HG02885 (cell line): Measurements from ENCODE around the gene SPINDOC.
"Not testable (repeated sequence)": the region's sequence is repeated elsewhere in the genome, so short reads cannot be mapped to it uniquely, and the experiment has no call there.

Experiments
- ATAC-seq: cut with Tn5 transposase; IDR thresholded peaks from one replicate; pipeline ENCODE4 v1.9.1; 2021; ENCODE audit warnings: mild to moderate bottlenecking; ENCODE audit not compliant: unreplicated experiment, poor library complexity

SPINDOC gene, protein sequence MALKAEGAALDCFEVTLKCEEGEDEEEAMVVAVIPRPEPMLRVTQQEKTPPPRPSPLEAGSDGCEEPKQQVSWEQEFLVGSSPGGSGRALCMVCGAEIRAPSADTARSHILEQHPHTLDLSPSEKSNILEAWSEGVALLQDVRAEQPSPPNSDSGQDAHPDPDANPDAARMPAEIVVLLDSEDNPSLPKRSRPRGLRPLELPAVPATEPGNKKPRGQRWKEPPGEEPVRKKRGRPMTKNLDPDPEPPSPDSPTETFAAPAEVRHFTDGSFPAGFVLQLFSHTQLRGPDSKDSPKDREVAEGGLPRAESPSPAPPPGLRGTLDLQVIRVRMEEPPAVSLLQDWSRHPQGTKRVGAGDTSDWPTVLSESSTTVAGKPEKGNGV

DNA sequence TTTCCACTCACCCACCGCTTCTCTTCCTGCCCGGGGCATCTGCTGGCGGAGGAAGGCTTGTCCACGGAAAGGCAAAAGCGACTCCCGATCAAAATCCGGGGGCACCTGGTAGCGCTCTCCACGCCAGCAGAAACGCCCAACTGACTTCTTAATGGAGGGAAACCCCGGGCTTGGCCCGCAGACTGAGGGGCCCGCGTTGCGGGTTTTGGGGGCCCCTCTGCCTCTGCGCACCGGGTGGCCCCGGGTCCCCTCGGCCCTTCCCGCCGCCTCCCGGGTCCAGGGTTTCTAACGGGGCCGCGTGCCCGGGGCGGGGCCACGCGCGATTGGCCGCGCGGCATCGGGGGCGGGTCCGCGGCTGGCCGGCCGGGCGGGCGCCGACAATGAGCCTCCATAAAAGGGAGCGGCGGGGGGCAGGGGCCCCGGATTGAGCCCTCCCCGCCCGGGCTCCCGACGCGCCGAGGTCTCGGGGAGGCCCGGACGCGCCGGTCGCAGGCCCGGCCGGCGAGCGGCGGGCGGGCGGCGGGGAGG, at the start of gene SPINDOC:
SPINDOC (plus strand) TSS at position 422 of the 528 bp plus-strand sequence. CDS start 231 bp downstream, outside the sequence.
- ATAC-seq = peak; percentile 89

DNA sequence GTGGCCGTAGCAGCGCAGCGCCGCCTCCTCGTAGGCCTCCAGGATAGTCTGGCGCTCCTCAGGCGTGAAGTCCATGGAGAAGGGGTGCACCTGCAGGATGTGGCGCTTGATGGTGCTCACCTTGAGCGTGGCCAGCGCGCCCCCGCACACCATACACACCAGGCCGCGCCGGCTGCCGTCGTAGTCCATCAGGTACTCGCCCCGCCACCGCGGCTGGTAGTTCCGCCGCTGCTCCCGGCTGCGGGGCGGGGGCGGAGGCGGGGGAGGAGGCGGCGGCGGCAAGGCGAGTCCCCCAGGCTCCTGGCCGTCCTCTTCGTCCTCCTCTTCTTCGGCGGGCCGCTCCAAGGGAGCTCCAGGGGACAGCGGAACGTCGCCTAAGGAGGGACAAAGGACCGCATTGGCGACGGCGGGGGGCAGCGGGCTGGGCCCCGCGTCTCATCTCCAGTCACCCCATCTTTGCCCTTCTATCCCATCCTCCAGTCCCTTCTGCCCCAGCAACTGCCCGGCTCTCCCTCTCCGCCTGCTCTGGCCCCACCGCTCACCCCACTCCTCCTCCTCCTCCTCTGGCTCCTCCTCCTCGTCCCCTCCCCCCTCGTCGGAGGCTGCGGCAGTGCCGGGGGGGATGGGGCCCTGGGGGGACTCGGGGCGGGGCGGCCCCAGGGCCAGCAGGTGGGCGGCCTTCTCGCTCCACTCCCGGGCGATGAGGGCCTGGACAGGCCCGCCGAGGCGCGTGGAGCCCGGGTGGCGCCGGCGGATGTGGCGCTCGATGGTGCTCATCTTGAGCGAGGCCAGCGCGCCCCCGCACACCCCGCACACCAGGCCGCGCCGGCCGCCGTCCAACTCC, 49.5 kb upstream of the SPINDOC start:
- no peak for ATAC-seq

DNA sequence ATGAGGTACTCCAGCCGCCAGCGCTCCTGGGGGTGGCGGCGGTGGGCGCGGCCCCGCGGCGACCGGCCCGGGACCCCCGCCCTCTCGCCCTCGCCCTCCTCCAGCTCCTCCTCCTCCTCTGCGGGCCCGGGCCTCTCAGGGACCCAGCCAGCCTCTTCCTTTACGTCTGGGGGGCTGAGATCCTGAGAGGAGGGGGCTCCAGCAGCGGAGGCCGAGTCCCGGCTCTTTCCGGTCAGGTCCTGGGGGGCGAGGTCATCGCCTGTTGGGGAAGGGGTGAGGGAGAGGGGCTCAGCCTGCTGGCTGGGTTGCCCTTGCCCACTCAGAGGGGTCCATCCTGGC, 48.9 kb upstream of the SPINDOC start:
- no peak for ATAC-seq

DNA sequence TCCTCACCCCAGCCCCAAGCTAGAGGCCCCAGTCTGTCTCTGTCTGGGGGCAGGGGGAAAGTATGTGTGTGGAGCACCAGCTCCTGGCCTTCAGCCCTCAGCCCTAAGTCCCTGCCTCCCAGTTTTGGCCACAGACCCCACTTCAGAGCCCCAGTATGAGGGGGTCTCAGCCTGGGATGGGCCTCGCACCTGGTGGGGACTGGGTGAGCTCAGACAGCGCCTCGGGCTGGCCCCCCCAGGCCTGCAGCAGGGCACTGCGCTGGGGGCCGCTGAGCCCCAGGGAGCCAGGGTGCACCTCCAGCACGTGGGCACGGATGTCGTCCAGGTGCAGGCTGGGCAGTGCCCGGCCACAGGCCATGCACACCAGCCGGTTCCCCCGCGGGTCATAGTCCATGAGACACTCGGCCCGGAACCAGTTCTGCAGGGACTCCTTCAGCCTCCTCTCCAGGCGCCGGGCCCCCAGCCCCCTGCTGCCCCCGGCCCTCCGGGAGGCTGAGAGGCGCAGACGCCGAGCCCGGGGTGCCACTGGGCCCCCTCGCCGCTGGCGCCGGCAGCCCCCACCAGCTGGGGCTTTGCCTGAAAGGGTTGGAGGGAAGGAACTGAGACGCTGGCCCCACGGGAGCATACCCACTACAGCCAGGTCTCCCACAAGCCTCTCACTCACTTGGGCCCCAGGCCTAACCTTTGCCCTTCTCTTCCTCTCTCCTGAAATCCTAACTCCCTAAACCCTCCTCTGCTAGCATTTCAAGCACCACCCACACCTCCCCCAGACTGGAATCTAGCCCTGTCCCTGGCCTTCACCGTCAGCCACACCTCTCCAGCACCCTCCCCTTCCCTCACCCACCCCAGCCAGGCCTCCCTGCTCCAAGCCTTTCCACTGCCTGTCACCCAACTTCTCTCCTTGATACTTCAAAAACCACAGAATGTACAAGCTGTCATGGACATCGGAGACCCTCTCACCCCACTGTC, 48.3 kb upstream of the SPINDOC start:
- ATAC-seq = no peak

DNA sequence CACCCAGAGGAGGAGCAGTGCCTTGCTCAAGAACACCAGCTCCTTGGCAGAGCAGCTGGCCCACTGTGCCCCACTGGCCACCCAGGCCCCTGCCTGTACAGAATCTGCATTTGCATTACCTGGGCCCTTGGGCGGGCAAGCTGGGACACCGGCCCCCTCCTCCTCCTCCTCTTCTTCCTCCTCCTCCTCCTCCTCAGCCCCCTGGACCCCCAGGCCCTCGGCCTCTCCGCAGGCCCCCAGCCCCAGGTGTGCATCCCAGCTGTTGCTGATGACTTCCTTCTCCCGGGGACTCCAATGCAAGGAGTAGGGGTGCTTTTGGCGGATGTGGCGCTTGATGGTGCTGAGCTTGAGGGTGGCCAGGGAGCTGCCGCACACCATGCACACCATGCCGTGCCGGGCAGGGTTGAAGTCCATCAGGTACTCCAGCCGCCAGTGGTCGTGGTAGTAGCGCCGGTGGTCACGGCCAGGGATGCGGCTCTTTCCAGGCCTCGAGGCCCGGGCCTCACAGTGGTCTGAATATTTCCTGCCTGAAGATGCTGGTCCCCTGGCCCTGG, 47.5 kb upstream of the SPINDOC start:
- no peak for ATAC-seq

DNA sequence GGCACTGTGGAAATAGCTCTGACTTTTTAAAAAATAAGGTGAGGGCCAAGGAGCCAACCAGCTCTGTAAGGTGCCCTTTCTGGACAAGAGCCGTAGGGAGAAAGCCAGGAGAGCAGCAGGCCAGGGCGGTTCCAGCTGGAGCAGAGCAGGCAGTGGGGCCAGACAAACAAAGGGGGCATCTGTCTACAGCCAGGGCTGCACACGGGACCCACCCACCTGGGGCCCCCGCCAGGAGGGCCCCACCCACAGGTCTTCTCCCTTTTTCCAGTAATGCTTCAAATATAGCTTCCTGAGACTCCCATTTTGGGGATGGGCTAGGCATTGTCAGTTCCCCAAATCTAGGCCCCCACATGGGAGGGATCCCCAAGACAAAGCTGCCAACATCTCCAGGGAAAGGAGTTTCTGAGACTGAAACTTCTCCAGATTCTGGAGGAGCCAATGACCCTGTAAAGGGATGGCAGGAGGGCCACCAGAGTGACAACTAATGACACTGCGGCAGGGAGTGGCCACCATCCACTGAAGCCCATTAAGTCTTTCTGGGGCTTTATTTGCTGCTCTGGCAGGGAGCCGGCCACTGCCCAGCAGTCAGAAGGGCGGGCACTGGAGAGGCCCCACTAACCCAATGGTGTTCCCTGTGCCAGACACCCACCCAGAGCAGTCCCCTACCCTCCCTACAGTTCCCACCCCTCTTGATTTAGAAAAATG, 46.6 kb upstream of the SPINDOC start:
- ATAC-seq = no peak

DNA sequence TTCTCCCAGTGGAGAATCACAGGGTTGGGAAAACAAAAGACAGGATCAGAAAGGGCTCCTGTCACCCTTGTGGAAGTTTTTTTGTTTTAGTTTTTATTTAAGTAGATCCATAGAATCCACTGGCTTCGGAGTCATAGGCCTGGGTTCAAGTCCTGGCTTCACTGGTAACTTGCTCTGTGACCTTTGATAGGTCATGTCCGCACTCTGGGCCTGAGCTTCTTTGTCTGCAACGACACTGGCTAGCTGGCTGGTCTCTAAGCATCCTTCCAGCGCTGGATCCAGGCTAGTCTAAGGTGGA, 46.0 kb upstream of the SPINDOC start:
- no peak for ATAC-seq

DNA sequence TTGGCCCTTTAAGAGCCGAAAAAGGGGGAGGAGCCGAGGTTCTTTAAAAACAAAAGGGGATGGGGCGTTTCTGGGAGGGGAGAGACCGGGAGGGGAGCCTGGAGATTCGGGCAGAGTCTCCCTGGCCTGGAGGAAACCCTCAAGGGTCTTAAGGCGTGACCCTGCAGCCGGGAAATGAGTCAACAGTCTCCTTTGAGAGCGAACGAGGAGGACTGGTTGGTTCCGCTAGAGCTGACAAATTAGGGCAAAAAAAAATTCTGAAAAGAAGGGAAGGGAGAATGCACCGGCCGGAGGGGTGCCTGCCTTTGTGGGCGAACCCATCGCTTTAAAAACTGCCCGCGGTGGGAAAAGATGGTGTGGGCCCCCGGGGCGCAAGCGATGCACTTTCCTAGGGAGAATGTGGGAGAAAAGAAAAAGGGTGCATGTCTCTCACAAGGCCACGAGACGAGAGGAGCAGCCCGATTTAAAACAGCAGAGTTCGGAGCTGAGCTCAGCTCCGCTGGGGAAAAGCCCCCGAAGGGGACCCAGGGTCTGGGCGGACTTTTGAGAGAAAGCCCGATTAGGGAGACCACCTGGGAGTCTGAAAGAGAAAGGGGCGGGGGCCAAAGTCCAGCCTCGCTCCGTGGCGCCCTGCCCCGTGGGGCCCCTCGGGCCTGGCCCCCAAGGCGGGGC, 45.6 kb upstream of the SPINDOC start:
- ATAC-seq = no peak

DNA sequence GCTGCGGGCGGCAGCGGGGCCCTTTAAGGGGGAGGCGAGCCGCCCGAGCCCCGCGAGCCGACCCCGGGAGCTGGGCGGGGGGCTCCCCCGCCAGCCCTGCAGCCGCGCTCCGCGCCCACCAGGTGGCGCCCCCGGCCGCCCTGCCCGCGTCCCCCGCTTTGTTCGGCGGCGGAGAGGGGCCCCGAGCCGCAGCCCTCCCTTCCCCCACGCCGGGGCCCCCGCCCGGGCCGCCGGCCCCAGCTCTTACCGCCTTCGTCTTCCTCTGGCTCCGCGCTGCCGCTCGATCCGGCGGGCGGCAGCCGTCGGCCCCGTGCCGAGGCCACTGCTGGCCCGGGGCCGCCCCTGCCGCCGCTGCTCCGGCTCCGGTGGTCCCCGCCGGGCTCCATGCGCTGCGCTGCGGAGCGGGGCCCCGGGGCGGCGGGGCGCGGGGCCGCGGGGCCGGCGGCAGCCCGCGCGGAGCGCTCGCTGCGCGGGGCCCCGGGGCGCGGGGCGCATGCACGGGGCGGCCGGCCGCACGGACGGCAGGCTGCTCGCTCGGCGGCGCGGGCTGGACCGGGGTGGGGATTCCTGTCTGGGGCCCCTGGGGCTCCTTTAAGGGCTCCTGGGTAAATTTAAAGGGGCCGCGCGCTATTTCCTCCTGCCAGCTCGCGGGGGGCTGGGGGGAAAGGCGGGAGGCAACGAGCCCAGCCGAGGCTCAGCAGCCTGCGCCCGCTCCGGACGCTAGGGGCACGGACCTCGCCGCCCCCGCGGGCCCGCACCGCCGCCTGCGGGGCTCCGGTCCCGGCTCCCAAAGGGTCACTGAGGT, 44.8 kb upstream of the SPINDOC start, which contains the start of gene ZFTA:
ZFTA (minus strand) TSS at position 539 of the 805 bp plus-strand sequence; CDS start at position 386, 153 bp downstream.
- peak; percentile 70 for ATAC-seq

DNA sequence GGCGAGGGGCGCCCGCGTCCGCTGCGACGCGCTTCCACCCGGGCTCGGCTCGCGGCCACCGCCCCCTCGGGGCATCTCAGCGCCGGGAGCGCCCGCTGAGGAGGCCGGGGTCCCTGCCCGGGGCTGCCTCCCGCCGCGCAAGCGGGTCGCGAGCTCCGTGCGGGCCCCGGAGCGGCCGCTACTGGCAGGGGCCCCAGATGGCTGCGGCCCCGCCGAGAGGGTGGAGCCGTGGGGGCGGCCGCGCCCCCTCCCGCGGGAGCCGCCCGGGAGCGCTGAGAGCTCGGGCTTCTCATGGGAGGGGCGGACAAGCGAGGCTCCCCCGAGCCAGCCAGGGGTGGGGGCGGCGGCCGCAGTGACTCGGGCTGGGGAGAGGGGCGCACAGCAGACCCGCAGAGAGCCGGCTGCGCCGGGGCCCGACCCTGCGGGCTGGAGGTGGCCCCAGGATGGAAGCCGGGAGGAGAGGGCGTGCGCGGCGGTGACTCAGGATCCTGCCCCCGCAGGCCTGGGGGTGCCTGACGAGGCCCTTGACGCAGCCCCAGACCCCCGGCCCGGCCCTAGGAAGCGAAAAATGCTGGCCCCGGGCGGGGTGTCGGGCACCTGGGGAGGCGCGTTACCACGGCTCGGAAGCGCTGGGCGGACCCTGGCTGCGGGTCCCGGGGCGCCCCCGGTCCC, 44.1 kb upstream of the SPINDOC start:
- peak; percentile 36 for ATAC-seq

DNA sequence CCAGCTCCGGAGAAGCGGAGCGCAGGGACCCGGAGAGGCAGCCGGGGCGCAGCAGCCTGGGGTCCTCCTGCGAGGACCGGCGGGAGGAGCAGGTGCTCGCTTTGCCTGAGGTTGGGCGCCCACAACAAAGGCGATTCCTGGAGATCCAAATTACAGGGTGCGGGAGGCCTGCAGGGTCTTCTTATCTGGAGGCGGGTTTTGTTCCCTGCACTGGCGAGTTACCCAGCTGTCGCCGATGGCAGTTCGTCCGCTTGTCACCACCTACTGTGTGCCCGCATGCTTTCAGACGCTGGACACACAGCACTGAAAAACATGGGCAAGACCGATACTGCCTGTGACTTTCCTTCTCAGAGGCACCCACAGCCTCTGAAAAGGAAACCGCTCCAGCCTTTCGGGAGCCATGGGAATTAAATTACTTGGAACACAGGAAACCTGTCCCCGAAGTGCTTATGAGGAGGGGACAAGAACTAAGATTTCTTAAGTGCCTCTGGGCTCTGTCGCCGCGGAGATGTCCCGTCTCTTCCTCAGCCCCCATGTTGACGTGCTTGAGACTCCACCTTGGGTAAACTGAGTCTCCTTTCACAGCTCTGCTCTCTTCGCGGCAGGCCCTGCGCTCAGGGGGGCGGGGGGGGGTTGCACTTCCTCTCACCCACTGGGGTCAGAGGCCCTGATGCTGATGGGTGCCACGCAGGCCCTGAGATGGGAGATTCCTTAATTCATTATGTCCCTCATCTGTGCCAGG, 43.4 kb upstream of the SPINDOC start:
- no peak for ATAC-seq

DNA sequence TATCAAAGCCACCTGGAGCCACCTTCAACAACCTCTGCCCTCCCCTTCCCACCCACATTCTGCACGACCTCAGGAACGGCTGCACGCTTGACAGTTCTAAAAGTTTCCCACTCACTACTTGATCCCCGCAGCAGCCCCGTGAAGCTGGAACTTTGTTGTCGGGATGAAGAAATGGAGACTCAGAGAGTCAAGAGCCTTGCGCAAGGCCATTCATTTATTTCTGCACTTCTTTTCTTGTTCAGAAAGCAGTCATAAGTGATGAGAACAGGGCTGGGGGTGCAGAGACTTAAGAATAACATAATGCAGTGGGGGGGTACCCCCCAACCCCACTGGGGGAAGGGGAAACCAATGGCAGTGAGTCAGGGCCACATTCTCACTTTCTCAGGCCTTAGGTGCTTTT, 42.5 kb upstream of the SPINDOC start:
- no peak for ATAC-seq

DNA sequence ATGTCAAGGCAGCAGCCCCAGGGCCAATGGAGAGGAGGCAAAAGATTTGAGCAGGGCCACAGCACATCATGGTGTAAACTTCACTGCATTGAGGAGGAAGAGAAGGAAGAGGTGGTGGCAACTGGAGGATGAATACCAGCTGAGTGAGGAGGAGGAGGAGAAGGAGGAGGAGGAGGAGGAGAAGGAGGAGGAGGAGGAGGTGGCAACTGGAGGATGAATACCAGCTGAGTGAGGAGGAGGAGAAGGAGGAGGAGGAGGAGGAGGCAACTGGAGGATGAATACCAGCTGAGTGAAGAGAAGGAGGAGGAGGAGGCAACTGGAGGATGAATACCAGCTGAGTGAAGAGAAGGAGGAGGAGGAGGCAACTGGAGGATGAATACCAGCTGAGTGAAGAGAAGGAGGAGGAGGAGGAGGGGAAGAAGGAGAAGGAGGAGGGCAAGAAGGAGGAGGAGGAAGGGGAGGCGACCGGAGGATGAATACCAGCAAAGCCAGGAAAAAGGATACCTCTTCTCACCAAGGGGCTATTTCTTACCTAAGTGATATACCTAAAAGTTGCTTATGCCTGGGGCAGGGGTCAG, 41.4 kb upstream of the SPINDOC start:
- ATAC-seq = not testable (repeated sequence)

DNA sequence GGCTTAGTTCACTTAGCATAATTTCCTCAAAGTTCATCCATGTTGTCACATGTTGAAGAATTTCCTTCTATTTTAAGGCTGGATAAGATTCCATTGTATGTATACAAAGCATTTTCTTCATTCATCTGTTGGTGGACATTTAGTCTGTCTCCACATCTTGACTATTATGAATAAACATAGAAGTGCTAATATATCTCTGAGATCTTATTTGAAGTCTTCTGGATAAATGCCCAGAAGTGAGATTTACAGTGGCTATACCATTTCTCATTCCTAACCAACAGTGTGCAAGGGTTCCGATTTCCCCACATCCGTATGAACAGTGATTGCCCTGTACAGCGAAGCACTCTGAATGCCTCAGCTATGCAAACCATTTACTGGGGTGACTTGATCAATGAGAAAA, 38.1 kb upstream of the SPINDOC start:
- no peak for ATAC-seq

DNA sequence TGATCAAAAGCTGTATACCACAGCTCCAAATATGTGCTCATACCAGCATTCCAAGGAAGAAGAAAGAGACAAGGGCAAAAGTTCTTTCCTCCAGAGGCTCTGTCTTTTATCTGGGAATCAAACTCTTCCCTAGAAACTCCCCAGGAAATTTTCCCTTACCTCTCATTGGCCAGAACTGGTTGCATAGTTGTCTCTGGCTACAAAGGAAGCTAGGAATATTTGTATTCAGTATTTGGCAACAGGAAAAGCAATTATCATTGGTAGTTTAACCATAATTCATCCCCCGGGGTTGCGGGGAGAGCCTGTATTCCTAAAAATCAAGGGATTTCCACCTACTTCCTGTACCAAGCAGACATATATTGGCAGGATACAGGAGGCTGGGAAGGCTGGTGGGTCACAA, 34.2 kb upstream of the SPINDOC start:
- no peak for ATAC-seq

DNA sequence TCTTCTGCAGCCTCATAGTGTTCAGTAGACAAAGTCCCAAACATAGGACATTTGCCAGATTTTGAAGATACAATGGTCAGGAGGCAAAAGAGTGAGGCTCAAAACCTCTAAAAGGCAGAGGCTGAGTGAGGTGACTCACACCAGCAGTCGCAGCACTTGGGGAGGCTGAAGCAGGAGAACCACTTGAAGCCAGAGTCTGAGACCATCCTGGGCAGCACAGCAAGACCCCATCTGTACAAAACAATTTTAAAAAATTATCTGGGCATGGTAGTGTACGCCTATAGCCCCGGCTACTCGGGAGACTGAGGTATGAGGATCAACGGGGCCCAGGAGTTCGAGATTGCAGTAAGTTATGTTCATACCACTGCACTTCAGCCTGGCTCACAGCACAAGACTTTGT, 30.5 kb upstream of the SPINDOC start:
- no peak for ATAC-seq
